Skeletal muscle satellite cell (primary cell): ENCODE results near the gene MORN3.
"Not testable (repeated sequence)": the region's sequence is repeated elsewhere in the genome, so short reads cannot be mapped to it uniquely, and the experiment has no call there.

Source experiments
- H3K27me3 ChIP-seq: 2 replicates; pipeline ENCODE4 v1.7.0; 2013; ENCODE audit warnings: low read length; ENCODE audit not compliant: control insufficient read depth, insufficient read depth
- H3K36me3 ChIP-seq: 2 replicates; pipeline ENCODE4 v1.7.0; 2013; ENCODE audit warnings: mild to moderate bottlenecking, control low read depth, low read length; ENCODE audit not compliant: insufficient read depth
- H3K4me1 ChIP-seq: 2 replicates; pipeline ENCODE4 v1.7.0; 2013; ENCODE audit warnings: low read length; ENCODE audit not compliant: control insufficient read depth, insufficient read depth
- H3K4me2 ChIP-seq: 2 replicates; pipeline ENCODE4 v1.7.0; 2013; ENCODE audit warnings: mild to moderate bottlenecking, low read length
- H3K4me3 ChIP-seq: 2 replicates; pipeline ENCODE4 v1.7.0; 2013; ENCODE audit warnings: low read length
- H3K9ac ChIP-seq: 2 replicates; pipeline ENCODE4 v1.7.0; 2013; ENCODE audit warnings: mild to moderate bottlenecking, low read depth, low read length, moderate library complexity
- H3K9me3 ChIP-seq: replicated peaks from 2 replicates; pipeline ENCODE4 v1.7.0; 2013; ENCODE audit warnings: mild to moderate bottlenecking, control low read depth, low read length

The MORN3 gene

GRCh38 chr12:121709478-121709961 is 40.1 kb upstream of the MORN3 start:
- H3K9ac ChIP-seq = no peak overlapping the region
- H3K36me3 ChIP-seq = no peaks in the 10 kb centered on the region
- H3K4me1 ChIP-seq = peaks cover 19% of the 10 kb centered on the region

GRCh38 chr12:121709064-121709424 is 39.6 kb upstream of the MORN3 start:
- not testable (repeated sequence) for H3K4me3 ChIP-seq, H3K4me2 ChIP-seq, H3K27me3 ChIP-seq, H3K36me3 ChIP-seq, H3K9ac ChIP-seq, H3K9me3 ChIP-seq
- H3K4me1 ChIP-seq = peaks cover 16% of the 10 kb centered on the region

More at GRCh38 chr12:121709478-121709961, 40.1 kb upstream of the MORN3 start:
- Histone ChIP-seq H3K4me2 (no peak overlapping the region), H3K9me3 (no peaks in the 10 kb centered on the region), H3K27me3 (no peaks in the 10 kb centered on the region), H3K4me3 (no peak overlapping the region)

GRCh38 chr12:121708313-121709063 is 39.0 kb upstream of the MORN3 start:
- no peaks in the 10 kb centered on the region for H3K27me3 ChIP-seq
- no peaks in the 10 kb centered on the region for H3K9me3 ChIP-seq
- H3K36me3 ChIP-seq = no peaks in the 10 kb centered on the region
- no peak overlapping the region for H3K9ac ChIP-seq
- no peak overlapping the region for H3K4me2 ChIP-seq
- H3K4me1 ChIP-seq = peaks cover 11% of the 10 kb centered on the region
- H3K4me3 ChIP-seq = no peak overlapping the region

- H3K36me3 ChIP-seq = no peaks in the 10 kb centered on the region
- H3K4me2 ChIP-seq = no peak overlapping the region
- H3K9me3 ChIP-seq = no peaks in the 10 kb centered on the region
- H3K4me3 ChIP-seq = no peak overlapping the region
- H3K4me1 ChIP-seq = no peaks in the 10 kb centered on the region
- H3K27me3 ChIP-seq = peaks cover 11% of the 10 kb centered on the region
- H3K9ac ChIP-seq = no peak overlapping the region
These were observed 36.1 kb upstream of the MORN3 start for GRCh38 chr12:121705514-121705913.

- Histone ChIP-seq H3K4me1 (no peaks in the 10 kb centered on the region), H3K4me2 (no peak overlapping the region), H3K9ac (no peak overlapping the region), H3K27me3 (peaks cover 11% of the 10 kb centered on the region), H3K36me3 (no peaks in the 10 kb centered on the region), H3K4me3 (no peak overlapping the region), H3K9me3 (no peaks in the 10 kb centered on the region)
These were observed 33.5 kb upstream of the MORN3 start for GRCh38 chr12:121702944-121703343.

- no peak overlapping the region for H3K4me3 ChIP-seq
- H3K36me3 ChIP-seq = no peaks in the 10 kb centered on the region
- H3K4me1 ChIP-seq = no peaks in the 10 kb centered on the region
- H3K4me2 ChIP-seq = no peak overlapping the region
- peaks cover 11% of the 10 kb centered on the region for H3K27me3 ChIP-seq
- H3K9me3 ChIP-seq = no peaks in the 10 kb centered on the region
- H3K9ac ChIP-seq = no peak overlapping the region
These were observed 32.3 kb upstream of the MORN3 start for GRCh38 chr12:121701667-121702277.

- H3K27me3 ChIP-seq, H3K4me2 ChIP-seq, H3K9ac ChIP-seq, H3K9me3 ChIP-seq, H3K4me1 ChIP-seq, H3K4me3 ChIP-seq, H3K36me3 ChIP-seq: not testable (repeated sequence)
These were observed 28.4 kb upstream of the MORN3 start for GRCh38 chr12:121697861-121698260.

- Histone ChIP-seq H3K9ac (no peak overlapping the region), H3K9me3 (no peaks in the 10 kb centered on the region), H3K4me3 (no peak overlapping the region), H3K4me1 (no peaks in the 10 kb centered on the region), H3K27me3 (peaks cover 6% of the 10 kb centered on the region), H3K4me2 (no peak overlapping the region), H3K36me3 (no peaks in the 10 kb centered on the region)
These were observed 27.7 kb upstream of the MORN3 start for GRCh38 chr12:121697093-121697698.

DNA sequence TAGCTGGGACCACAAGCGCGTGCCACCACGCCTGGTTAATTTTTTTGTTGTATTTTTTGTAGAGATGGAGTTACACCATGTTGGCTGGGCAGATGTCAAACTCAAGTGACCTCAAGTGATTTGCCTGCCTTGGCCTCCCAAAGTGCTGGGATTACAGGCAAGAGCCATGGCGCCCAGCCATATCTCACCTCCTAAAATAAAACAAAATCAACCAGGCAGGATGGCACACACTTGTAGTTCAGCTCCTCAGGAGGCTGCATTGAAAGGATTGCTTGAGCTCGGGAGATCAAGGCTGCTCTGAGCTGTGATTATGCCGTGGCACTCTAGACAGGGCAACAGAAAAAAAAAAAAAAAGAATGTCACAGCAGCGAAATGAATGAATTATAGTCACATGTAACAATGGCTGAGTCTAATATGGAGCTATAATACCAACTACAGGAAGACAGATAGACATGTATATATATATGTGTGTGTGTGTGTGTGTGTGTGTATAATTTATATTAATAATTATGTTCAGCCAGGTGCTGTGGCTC is 23.8 kb upstream of the MORN3 start:
- no peaks in the 10 kb centered on the region for H3K36me3 ChIP-seq
- no peaks in the 10 kb centered on the region for H3K9me3 ChIP-seq
- H3K4me2 ChIP-seq = no peak overlapping the region
- H3K27me3 ChIP-seq = no peaks in the 10 kb centered on the region
- H3K4me1 ChIP-seq = peaks cover 5% of the 10 kb centered on the region
- H3K9ac ChIP-seq = no peak overlapping the region
- H3K4me3 ChIP-seq = no peak overlapping the region

DNA sequence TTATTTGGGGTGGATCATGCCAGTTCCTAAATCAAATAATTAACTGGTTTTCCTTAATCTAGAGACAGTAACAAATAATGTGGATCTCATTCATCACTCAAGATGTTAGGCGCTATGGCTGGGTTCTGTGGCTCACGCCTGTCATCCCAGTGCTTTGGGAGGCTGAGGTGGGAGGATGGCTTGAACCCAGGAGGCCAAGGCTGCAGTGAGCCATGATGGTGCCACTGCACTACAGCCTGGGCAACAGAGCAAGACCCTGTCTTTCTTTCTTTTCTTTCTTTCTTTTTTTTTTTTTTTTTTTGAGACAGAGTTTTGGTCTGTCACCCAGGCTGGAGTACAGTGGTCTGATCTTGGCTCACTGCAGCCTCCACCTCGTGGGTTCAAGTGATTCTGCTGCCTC is 23.3 kb upstream of the MORN3 start:
- H3K4me2 ChIP-seq, H3K9ac ChIP-seq, H3K36me3 ChIP-seq, H3K4me1 ChIP-seq, H3K9me3 ChIP-seq, H3K27me3 ChIP-seq, H3K4me3 ChIP-seq: not testable (repeated sequence)

- Histone ChIP-seq H3K4me3 (no peak overlapping the region), H3K4me1 (peaks cover 8% of the 10 kb centered on the region), H3K9ac (no peak overlapping the region), H3K4me2 (no peak overlapping the region), H3K9me3 (no peaks in the 10 kb centered on the region), H3K27me3 (no peaks in the 10 kb centered on the region), H3K36me3 (no peaks in the 10 kb centered on the region)
These were observed 20.0 kb upstream of the MORN3 start for GRCh38 chr12:121689430-121689829.
